Left forelimb (tissue), 1 donor: Measurements from ENCODE around the gene CPT1C.
A peak's percentile ranks its signal among the peaks of the same experiment; 100 is the strongest.

Experiments used
- DNase-seq: peaks from one replicate; pipeline ENCODE4 v3.0.0-alpha.2; 2018; ENCODE audit warnings: low spot score

CPT1C gene

DNA sequence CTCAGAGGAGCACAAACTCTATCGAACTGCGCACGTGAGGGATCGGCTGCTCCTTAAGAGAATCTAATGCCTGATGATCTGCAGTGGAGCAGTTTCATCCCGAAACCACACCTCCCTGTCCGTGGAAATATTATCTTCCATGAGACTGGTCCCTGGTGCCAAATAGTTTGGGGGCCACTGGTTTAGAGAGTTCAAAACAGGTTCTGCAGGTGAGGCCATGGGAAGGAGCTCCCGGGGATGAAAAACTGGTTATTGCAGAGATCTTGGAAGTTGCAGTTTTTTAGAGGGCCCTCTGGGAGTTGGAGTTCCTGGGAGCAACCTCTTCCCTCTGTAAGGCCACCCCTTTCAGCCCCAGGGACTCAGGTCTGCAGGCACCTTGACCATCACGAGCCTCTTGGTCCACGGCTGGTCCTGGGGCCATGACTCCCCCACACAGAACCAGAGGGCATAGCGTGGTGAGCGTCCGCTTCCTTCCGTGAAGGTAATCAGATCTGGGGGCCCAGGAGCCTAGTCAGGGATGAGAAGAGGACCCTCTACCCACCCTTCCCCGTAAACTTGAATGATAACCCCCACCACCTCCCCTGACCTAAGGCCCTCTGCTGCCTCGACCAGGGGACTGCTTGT lies 30.5 kb upstream of the CPT1C start:
- DNase-seq: no peak

DNA sequence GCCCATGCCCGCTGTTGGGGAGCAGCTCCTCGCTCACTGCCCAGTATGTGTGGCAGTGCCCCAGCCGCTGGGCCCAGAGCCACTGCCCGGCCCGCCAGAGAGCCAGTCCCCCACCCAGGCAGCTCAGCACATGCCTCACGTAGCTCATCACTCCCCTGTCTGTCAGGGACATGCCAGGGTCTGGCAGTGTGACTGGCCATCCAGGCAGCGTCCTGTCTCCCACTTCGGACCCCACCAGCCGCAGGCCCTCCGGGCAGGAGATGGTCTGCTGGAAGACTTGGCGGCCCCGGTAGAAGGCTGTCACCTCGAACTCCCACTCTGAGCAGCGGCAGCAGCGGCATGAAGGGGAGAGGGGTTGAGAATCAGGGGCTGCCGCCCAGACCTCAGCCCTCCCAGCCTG lies 28.9 kb upstream of the CPT1C start:
- DNase-seq: no peak

DNA sequence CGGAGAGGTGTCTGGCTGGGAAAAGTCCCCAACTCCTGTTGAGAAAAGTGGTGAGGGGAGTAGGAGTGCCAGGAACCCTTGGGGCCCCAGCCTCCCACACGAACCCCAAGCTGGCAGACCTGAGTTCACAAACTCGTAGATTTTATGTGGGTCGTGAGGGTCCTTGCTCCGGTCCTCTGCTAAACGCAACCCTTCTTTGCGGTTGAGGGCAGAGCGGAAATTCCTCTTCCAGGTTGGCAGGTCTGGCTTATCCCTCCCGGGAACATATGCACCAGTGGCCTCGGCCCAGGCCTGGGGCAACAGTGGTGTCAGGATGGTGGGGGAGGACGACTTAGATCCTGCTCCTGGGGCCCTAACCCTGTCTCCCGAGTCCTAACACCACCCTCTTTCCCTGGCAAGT lies 27.7 kb upstream of the CPT1C start:
- DNase-seq: no peak

DNA sequence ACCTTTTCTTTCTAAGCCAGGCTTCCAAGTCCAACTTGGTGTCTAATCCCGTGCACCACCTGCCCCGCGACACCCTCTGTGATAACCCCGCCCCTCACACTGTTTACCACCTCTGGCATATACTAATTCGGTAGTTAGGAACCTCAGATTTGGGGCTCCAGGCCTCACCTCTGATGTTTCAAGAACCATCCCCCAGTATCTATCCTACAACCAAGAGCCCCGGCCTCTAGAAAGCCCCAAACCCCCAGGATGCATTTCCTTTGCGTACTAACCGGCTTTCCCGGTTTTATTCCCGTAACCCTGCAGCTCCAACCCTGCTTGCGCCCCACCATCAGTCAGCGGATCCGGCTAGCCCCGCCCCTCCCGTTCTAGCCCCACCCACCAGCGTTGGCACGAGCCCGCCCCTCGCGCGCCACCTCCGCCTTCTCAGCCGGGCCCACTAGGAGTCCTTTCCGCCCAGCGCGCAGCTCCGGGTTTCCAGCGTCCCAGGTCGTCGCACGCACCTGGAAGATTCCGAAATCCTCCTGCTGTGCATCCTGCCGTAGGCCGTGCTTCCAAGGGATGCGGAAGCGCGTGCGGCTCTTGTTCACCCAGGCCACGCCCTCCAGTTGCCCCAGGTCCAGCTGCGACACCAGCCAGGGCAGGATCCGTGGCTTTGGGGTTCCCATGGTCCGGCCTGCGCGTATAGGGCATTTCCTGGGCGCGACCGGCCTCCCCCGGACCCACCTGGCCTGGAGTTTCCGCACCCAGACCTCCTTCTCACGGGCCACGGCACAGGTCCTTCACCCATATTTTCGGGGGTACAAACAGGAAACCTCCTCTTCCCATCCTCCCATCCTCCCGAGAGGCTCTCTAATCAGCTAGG lies 26.5 kb upstream of the CPT1C start:
- peak; percentile 87 for DNase-seq

DNA sequence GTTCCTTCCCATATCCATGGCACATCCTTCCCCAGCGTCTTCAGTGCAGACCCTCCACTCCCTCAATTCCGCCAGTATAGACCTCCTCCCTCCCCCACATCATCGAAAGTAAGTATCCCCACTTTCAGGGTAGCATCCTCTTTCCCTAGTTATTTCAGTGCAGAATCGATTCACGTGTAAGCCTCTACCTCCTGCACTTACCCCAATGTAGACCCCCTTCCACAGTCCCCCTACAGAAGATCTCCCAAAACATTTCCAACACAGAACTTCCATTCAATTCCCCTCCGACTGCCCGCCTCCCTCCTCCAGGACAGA lies 25.9 kb upstream of the CPT1C start:
- DNase-seq: no peak

DNA sequence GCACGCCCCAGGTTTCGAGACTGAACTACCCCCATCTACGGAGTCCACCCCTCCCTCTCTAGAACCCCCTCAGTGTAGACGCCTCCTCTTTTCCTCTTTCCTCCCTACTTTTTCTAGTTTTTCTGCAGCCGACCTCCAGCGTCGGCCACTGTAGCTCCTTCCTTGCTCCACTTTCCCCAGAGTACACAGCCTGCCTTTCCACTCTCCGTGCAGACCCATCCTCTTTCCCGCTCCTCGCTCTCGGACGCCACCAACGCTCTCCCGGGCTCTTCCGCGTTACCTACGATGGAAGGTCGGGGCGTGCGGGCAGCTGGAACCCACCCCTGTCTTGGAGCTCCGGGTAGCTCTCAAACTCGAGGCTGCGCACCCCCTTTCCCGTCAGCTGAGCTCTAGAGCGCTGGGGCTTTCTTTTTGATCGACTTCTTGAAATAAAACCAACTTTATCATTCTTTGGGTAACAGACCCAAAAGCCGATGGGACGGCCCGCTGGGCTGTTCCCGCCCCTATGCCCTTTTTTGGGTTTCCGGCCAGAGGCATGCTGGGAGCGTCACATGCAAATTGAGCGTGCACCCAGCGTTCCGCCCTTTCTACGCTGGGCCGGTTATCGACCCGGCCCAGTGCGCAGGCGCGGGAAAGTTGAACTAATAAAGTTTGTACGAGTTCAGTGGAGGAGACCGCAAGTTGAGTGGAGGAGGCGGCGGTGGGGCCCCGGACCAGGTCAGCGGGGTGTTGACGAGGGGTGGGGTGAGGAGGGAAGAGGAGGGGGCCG lies 25.4 kb upstream of the CPT1C start, which contains the start of the genes BCL2L12 and IRF3:
Gene BCL2L12 (plus strand): TSS at position 583 of the 769 bp plus-strand sequence. CDS start 760 bp downstream, outside the sequence.
Gene IRF3 (minus strand): TSS at position 507 of the 769 bp plus-strand sequence. CDS start 1,019 bp downstream, outside the sequence.
- peak; percentile 95 for DNase-seq

DNA sequence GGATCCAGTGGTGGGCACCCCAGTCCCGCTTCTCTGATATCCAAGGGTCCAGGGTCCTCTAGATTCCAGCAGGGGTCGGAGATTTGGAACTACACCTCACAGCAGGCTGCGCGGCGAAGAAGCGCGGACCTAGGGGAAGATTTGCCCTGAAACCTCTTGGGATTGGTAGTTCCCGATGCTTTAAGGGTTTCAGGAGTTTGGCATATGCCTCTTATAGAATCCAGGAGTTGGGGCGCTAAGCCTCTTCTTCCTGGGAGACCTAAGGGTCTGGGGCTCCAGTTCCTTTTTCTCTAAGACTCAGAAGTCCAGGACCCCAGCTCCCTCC lies 24.8 kb upstream of the CPT1C start:
- no peak for DNase-seq

DNA sequence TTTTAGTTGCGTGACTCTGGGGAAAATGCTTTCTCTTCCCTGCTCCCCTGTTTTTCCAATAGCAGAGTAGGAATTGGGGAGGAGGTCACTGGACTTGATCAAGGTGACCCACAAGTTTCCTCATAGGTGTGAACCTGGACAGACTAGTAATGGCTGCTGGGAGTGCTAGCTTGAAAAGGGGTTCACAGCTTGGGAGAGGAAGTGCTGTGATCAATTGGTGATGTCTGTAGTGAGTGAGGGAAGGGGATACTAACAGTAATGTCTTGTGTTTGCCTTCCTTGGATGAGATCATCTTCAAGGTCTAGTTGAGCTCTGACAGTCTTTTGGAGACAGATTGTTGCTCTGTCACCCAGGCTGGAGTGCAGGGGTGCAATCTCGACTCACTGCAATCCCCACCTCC lies 23.4 kb upstream of the CPT1C start:
- no peak for DNase-seq

DNA sequence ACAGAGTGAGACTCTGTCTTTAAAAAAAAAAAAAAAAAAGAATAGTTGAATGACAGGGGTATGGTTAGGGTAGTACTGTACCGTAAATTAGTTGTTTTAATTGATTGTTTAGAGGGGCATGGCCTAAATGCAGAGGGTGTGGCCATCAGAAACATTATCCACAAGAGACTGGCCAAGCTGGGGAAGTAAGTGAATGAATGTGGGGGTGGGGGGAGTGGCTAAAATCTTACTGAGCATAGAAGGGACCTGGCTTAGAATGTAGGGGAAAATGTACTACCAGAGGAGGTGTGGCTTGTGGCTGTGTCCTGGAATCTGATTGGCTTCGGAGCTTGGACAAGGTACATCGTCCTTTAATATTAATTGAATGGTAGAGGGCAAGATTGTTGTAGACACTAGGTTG lies 21.4 kb upstream of the CPT1C start:
- no peak for DNase-seq

DNA sequence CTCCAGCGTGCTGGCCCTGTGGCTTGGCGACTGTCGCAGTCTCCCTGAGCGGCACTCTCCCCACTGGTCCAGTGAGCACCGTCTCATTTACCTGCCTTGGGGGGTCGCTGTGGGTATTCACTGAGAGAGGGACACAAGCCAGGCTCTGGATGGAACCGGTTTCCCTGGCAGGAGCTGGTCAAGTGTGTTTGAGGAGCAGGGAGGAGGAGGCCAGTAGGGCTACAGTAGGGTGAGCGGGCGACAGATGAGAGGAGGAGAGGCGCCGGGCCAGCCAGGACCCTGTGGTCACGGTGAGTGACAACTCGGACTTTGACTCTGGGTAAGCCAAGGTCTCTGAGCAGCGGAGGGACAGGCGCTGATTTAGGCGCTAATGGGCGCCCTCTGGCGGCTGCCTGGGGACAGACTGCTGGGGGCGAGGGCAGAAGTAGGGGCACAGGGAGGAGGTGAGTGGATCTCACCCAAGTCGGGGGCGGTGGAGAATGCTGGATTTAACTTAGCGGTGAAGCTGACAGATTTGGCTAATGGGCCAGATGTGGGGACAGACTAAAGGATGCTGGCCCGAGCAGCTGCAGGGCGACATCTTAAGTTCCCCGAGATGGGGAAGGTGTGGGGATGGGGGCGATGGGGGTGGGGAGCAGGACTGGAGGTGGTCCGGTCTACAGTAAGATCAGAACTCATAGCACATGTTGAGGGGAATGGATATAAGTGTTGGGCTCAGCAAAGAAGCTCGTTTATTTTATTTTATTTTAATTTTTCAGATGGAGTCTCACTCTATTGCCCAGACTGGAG lies 18.6 kb upstream of the CPT1C start:
- DNase-seq: no peak

DNA sequence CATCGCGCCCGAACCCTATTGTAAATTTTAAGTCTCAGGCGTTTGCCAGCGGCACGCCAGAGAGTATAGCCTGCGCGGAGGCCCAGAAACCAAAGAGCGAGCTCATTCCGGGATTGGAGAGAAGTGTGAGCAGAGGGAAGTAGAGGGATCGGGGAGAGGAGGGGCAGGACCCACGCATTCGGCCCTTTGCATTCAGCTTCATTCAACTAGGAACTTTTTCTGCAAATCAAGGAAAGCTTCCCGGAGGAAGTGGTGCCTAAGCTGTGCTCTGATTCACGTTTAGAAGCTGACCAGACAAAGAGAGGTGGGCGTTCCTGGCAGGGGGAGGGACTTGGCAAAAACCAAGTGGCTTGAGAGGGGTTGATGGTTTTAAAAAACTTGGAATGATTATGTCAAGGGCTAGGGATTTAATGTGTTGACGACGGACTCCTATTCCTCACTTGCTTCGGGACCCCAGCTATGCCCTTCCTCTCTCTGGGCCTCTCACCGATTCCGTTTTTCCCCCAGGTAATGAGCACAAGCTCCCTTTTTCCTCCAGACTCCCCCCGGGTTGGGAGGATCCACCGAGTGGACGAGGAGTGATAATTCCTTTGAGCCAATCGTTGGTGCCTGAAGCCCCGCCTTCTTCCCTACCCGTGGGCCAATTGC lies 14.7 kb upstream of the CPT1C start:
- no peak for DNase-seq

DNA sequence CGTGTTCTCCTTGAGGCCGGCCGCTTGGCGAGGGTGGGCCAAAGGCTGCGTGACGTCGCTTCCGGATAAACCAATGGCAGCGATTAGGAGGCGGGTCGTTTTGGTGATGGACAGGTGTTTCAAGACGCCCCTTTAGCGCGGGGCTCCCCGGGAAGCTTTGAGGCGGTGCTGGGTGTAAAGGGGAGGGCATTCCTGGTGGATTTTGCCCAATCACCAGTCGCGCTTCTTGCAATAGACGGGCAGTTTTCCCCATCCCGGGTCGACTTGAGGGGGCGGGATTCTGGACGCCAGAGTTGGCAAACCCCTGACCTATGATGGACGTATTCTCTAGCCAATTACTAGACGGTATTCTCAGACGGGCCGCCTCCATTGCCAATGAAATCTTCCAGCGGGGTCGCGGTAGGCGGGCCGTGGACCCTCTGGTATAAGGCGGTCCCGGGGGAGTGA lies 14.1 kb upstream of the CPT1C start:
- peak; percentile 100 for DNase-seq

DNA sequence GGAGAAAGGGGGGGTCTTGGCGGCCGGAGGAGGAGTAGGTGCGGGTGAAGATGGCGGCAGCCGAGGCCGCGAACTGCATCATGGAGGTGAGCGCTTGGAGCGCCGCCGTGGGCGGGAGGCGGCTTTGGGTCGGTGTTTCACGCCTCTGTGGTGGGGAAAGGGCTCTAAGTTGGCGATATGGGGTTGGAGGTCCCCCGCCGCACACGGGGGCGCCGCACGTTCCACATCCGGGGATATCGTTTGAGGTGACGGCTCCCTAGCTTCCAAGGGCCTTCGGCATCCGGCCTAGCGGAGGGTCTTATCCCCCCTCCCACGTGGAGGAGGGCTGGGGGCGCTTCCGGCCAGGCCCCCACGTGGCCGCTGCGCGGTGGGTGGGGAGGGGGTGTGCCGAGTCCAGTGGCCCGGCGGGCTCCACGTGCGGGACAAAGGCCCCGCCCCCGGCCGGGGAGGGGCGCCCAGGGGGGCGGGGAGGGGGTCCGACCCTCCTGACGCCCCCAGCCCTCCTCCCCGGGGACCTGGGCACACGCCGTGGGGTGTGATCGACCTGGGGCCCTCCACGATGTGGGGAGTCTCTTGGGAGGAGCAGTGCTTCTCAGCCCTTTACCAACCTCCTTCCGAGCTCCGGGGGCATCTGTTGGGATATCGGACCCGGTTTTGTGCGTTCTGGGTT lies 13.6 kb upstream of the CPT1C start, which contains the start of gene PRMT1:
Gene PRMT1 (plus strand): TSS at position 41 of the 670 bp plus-strand sequence. CDS start 10 bp downstream, at position 51.
- DNase-seq: peak; percentile 86

DNA sequence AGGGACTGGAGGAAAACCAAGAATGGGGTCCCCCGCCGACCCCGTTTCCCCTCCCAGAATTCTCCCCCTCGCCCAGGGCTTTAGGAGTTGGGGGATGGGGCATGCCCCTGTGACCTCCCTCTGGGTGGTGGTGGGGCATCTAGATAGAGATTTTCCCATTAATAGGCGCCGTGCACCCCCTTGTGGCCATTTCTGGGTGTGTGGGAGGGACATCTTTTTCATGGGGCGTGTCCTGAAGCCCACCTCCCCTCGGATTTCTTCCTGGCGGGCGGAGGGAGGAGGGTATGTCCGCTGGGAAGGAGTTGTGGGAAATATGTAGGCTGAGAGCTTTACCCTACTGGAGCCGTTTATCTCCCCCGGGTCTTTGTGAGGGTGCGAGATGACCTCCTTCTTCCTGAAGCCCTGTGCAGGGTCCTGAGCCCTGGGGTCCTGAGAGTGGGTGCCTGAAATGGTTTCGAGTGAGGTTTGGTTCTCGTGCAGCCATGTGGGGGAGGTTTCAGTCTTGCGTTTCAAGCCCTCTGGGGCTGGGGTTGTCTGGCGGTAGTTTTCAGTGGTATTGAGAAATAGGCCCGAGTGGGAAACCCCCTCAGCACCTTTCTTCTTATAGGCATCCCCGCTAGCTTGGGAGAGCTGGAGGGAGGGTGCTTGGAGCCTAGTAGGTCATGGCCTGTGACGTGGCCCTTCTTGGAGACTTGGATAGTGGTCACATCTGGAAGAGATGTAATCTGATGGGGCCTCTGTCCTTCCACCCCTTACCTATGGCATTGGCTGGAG lies 12.8 kb upstream of the CPT1C start:
- peak; percentile 85 for DNase-seq

DNA sequence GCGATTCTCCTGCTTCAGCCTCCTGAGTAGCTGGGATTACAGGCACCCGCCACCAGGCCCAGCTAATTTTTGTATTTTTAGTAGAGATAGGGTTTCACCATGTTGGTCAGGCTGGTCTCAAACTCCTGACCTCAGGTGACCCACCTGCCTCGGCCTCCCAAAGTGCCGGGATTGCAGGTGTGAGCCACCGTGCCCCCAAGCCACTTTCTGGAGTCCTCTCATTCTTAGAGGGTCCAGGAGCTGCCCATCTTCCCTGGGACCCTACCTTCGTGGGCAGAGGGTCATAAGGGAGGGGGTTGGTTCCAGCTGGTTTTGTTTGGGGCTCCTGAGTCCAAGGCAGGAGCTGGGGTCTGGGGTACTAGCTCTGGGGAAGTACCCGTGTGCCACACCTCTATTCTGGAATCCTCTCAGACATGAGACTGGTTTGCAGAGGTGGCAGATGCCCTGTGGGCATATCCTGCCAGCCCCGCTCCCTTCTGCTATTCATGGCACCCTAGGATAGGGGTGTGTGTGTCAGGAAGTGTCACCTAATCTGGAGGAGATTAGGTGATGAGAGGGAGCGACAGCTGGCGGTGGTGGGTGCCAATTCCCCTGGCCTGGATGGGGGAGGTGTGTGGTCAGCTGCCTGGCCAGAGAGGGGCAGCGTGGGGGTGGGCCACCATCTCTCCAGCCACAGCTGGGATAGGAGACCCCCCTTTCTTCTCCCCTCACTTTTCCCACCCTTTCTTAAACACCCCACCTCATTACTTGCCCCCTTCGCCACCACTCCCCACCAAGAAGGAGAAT lies 11.7 kb upstream of the CPT1C start:
- DNase-seq: no peak

DNA sequence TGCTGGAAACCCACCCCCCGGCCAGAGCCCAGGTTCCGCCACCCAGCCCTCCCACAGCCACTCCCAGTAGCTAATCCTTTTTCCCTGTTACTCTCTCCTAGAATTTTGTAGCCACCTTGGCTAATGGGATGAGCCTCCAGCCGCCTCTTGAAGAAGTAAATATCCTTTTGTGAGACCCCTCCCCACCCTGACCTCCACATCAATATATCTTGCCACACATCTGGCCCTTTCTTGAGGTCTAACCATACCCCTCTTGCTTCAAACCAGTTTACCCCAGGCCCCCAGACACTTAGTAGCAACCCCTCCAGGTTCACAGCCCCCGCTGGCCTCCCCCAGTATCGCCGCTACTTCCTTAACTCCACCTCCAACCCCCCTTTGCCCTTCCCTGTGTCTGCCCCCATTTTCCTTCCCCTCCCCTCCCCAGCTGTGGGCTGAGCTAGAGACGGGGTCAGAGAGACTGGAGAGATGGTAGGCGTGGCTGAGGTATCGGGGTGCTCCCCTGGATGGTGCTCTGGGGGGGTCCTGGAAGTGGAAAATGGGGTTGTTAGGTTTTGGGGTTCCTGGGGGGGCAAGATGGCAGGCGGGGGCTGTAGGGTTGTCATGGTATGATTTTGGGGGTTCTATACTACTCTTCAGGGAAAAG lies 11.0 kb upstream of the CPT1C start:
- no peak for DNase-seq

DNA sequence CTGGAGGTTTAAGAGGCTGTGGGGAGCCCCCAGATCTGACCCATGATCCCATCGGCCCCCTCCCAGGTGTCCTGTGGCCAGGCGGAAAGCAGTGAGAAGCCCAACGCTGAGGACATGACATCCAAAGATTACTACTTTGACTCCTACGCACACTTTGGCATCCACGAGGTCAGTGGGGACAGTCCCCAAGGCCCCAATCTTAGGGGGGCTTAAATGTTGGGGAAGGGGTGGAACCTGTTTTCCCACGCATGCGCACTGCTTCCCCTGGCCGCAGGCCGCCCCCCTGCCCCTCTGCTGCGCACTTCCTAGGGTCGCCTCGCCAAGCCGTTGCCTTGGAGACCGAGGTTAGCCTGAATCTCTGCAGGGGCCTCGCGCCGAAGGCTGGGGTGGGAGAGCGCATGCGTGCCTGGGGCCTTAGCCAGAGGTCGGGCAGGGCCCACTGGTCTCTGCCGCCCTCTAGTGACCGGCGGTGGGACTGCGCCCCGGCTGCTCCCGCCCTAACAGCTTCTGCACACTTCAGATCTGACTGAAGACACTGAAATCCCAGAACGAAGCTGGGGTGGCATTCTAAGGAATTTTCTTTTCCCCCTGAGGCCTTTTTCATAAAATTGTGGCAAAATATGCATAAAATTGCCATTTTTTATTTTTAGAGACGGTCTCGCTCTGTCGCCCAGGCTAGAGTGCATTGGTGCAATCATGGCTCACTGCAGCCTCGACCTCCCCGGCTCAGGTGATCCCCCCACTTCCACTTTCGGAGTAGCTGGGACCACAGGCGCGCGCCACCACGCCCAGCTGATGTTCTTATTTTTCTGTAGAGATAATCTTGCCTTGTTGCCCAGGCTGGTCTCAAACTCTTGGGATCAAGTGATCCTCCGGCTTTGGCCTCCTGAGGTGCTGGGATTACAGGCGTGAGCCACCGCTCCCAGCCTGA lies 10.2 kb upstream of the CPT1C start:
- peak; percentile 97 for DNase-seq

DNA sequence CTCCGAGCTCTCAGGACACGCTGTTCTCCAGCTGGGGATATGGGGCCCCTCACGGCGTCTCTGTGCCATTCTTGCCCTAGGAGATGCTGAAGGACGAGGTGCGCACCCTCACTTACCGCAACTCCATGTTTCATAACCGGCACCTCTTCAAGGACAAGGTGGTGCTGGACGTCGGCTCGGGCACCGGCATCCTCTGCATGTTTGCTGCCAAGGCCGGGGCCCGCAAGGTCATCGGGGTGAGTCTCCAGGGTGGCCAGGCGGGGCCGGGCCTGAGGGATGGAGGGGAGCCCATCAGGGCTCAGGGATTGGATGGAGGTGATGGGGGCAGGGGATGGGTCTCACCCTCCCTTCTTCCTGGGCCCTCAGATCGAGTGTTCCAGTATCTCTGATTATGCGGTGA lies 9.1 kb upstream of the CPT1C start:
- no peak for DNase-seq
